ENCODE measurements around the gene SFMBT2. TPM values are rescaled to one million over a fixed set of nuclear protein-coding genes. Genes with fewer than 3 reads are reported as not detected.
"Not testable (repeated sequence)": the region's sequence is repeated elsewhere in the genome, so short reads cannot be mapped to it uniquely, and the experiment has no call there.

Gene SFMBT2
- total RNA-seq, 2 donors from 2014 or later, result 25.6 to 32.1 TPM

GRCh38 chr10:7334642-7334964 lies 76.2 kb downstream of the SFMBT2 start:
- H3K36me3 Mint-ChIP-seq, result peaks cover 30 to 56% of the 10 kb centered on the region in 2 donors
- H3K9me3 Mint-ChIP-seq, result peaks cover 7 to 10% of the 10 kb centered on the region in 2 donors
- ATAC-seq (no peak), DNase-seq (ENCODE audit: low spot score in 2 of 2) (no peak)
- H3K27ac Mint-ChIP-seq, result peak overlapping the region in 1 of 2 donors; percentile 45

GRCh38 chr10:7333961-7334641 lies 76.7 kb downstream of the SFMBT2 start:
- Mint-ChIP-seq H3K36me3 (peaks cover 32 to 61% of the 10 kb centered on the region in 2 donors), H3K9me3 (peaks cover 8 to 11% of the 10 kb centered on the region in 2 donors), H3K27ac (peak overlapping the region in 1 of 2 donors; percentile 69)
- DNase-seq (ENCODE audit: low spot score in 2 of 2) (no peak), ATAC-seq (no peak)

GRCh38 chr10:7329219-7329618 lies 81.6 kb downstream of the SFMBT2 start:
- no peak for DNase-seq (ENCODE audit: low spot score in 2 of 2)
- ATAC-seq, result no peak
- H3K9me3 Mint-ChIP-seq, result peaks cover 13 to 28% of the 10 kb centered on the region in 2 donors
- no peak overlapping the region for H3K27ac Mint-ChIP-seq
- H3K36me3 Mint-ChIP-seq, result peaks cover 46 to 75% of the 10 kb centered on the region in 2 donors

- Mint-ChIP-seq H3K36me3 (peaks cover 43 to 74% of the 10 kb centered on the region in 2 donors), H3K27ac (no peak overlapping the region), H3K9me3 (peaks cover 16 to 31% of the 10 kb centered on the region in 2 donors)
- ATAC-seq (no peak), DNase-seq (ENCODE audit: low spot score in 2 of 2) (no peak)
These were observed 82.9 kb downstream of the SFMBT2 start for GRCh38 chr10:7327885-7328284.

GRCh38 chr10:7322623-7323022 lies 88.2 kb downstream of the SFMBT2 start:
- DNase-seq (ENCODE audit: low spot score in 2 of 2) (no peak), ATAC-seq (no peak)
- H3K27ac Mint-ChIP-seq, result no peak overlapping the region
- peaks cover 13 to 56% of the 10 kb centered on the region in 2 donors for H3K36me3 Mint-ChIP-seq
- H3K9me3 Mint-ChIP-seq, result peaks cover 5 to 13% of the 10 kb centered on the region in 2 donors

GRCh38 chr10:7320072-7320471 lies 90.8 kb downstream of the SFMBT2 start:
- ATAC-seq, result no peak
- peaks cover 7 to 48% of the 10 kb centered on the region in 2 donors for H3K36me3 Mint-ChIP-seq

DNA sequence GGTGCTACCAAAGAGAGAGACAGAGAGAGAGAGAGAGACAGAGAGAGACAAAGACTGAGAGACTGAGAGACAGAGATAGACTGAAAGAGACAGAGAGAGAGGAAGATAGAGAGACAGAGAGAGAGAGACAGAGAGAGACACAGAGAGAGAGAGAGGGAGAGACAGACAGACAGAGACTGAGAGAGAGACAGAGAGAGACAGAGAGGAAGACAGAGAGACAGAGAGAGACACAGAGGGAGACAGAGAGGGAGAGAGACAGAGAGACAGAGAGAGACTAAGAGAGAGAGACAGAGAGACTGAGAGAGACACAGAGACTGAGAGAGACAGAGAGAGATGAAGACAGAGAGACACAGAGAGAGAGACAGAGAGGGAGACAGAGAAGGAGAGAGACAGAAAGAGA lies 91.2 kb downstream of the SFMBT2 start:
- DNase-seq (ENCODE audit: low spot score in 2 of 2) (no peak), ATAC-seq (no peak)
- H3K27ac Mint-ChIP-seq, result peak overlapping the region; percentile 50 to 75
- peaks cover 7 to 52% of the 10 kb centered on the region in 2 donors for H3K36me3 Mint-ChIP-seq
- peaks cover 5 to 7% of the 10 kb centered on the region in 2 donors for H3K9me3 Mint-ChIP-seq

More at GRCh38 chr10:7320072-7320471, 90.8 kb downstream of the SFMBT2 start:
- DNase-seq (ENCODE audit: low spot score in 2 of 2), result no peak
- peaks cover 5 to 8% of the 10 kb centered on the region in 2 donors for H3K9me3 Mint-ChIP-seq
- peak overlapping the region; percentile 50 to 75 for H3K27ac Mint-ChIP-seq

DNA sequence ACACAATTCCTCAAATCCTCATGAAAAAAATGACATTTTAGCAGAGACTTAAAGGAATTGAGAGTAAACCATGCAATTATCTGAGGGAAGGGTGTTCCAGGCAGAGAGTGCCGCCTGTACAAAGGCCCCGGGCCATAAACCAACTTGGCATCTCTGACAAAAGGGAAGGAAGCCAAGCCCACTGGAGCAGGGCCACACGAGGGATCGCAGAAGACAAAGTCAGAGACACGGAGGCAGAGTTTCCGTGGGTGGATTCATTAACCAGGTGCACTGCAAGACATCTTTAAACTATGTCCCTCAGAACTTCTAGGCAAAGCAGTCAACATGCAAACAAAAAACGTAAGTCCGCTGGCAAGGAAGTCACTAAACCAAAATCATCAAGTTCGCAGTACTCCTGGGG lies 92.0 kb downstream of the SFMBT2 start:
- H3K27ac Mint-ChIP-seq, result peak overlapping the region in 1 of 2 donors; percentile 75
- H3K9me3 Mint-ChIP-seq, result no peaks in the 10 kb centered on the region
- DNase-seq (ENCODE audit: low spot score in 2 of 2) (no peak), ATAC-seq (no peak)
- H3K36me3 Mint-ChIP-seq, result peaks cover 0 to 51% of the 10 kb centered on the region in 2 donors

DNA sequence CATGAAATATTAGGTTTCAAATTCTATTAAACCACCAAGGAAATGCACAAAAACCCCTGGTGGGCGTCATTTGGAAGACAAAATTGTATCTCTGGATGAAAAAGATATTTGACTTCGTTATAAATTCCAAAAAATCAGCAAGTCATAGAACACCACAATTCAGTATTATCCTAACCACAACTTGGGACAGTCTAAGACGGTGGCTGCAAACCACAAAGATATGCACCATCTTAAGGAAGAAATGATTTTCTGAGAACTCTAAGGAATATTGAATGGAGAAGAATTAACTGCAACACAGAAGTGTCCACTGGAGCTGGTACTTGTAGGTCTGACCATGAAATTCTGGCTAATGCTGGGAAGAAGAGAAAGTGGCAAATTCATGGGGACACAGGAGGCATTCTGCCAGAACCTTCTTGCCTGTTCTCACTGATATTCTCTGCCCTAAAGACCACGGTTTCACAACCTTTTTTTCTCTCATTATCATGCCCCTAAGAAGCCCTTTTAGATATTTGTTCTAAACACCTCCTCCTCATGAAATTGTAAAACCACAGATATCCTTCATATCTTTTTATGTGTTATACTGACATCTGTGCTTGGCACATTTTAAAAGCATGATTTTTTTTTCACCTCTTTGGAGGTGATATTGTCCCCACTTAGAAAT lies 92.9 kb downstream of the SFMBT2 start:
- no peaks in the 10 kb centered on the region for H3K9me3 Mint-ChIP-seq
- peak overlapping the region in 1 of 2 donors; percentile 70 for H3K27ac Mint-ChIP-seq
- ATAC-seq (no peak), DNase-seq (ENCODE audit: low spot score in 2 of 2) (no peak)
- H3K36me3 Mint-ChIP-seq, result peaks cover 0 to 50% of the 10 kb centered on the region in 2 donors

GRCh38 chr10:7316839-7317238 lies 94.0 kb downstream of the SFMBT2 start:
- no peak for ATAC-seq
- no peak for DNase-seq (ENCODE audit: low spot score in 2 of 2)
- Mint-ChIP-seq H3K9me3 (no peaks in the 10 kb centered on the region), H3K36me3 (peaks cover 0 to 39% of the 10 kb centered on the region in 2 donors), H3K27ac (no peak overlapping the region)

DNA sequence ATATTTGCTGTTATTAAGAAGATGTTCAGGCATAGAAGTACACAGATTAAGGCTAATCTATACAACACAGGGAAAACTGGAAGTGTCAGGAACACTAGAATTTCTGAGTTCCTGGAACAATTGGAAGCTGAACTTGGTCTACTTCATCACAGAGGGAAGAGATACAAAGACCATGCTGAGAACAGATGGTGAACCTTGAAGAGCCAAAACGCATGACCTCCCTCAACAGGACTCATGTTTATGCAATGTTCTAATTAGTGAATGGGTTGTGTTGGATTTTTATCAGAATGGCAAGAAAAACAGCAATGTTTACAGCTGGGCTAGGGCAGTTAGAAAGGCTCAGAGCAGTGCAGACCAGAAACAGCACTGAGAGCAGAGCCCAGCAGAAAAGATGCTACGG lies 94.9 kb downstream of the SFMBT2 start:
- no peak for DNase-seq (ENCODE audit: low spot score in 2 of 2)
- Mint-ChIP-seq H3K27ac (peak overlapping the region in 1 of 2 donors; percentile 90), H3K36me3 (peaks cover 0 to 33% of the 10 kb centered on the region in 2 donors), H3K9me3 (no peaks in the 10 kb centered on the region)
- no peak for ATAC-seq

DNA sequence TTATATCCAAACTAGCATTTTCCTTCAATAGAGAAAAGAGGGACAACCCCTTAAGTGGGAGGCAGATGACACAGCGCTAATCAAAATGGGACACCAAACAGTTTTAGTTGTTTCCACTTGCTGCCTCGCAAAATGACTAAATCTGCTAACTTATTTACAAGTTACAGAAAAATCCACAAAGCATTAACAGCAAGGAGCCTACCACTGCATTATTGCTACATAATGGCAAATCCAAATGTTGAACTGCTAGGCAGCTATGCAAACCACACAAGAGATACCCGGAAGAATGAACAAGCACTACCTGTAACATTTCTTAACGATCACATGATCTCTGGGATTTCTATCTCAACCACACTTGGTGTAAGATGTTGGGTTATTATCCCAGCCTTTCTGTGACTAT lies 96.7 kb downstream of the SFMBT2 start:
- Mint-ChIP-seq H3K27ac (peak overlapping the region; percentile 90 to 93), H3K9me3 (no peaks in the 10 kb centered on the region), H3K36me3 (peaks cover 7 to 21% of the 10 kb centered on the region in 2 donors)
- ATAC-seq (peak; percentile 57 to 67), DNase-seq (ENCODE audit: low spot score in 2 of 2) (no peak)

DNA sequence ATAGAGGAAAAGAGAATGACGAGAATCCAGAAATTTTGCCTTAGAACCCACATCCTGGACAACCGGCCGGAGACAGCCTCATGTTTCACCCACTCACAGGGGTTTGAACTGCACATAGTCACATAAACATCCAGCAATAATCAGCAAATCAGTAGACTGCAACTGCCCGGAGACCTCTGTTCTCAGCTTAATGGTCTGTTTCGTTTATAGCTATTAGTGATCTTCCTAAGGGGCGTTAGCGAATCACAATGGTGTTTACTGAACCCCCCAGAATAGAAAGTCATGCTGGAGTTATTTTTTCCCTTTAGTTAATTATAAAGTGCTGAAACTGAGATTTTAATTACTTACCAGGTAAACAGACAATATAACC lies 98.4 kb downstream of the SFMBT2 start:
- Mint-ChIP-seq H3K36me3 (peaks cover 15 to 30% of the 10 kb centered on the region in 2 donors), H3K27ac (no peak overlapping the region), H3K9me3 (no peaks in the 10 kb centered on the region)
- ATAC-seq, result no peak
- DNase-seq (ENCODE audit: low spot score in 2 of 2), result no peak

DNA sequence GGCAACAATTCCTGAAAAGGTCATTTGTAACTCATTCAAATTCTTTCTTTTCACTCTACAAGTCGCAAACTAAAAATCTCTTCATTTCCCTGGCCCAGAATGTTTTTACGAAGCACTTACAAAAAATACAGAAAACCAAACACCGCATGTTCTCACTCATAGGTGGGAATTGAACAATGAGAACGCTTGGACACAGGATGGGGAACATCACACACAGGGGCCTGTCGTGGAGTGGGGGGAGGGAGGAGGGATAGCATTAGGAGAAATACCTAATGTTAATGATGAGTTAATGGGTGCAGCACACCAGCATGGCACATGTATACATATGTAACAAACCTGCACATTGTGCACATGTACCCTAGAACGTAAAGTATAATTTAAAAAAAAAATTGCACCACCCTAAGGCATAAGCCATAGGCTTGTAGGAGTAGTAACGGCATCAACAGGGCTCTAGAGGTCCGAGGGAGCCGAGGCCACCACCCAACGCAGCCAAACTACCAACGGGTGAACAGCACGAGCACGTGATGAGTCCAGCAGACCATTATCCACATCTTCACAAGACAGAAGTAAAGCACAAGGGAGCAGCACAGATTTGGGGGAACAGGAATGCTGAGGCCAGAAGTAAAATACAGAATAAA lies 98.9 kb downstream of the SFMBT2 start:
- not testable (repeated sequence) for ATAC-seq; DNase-seq (ENCODE audit: low spot score in 2 of 2); H3K9me3 Mint-ChIP-seq; H3K27ac Mint-ChIP-seq
- peaks cover 15 to 35% of the 10 kb centered on the region in 2 donors for H3K36me3 Mint-ChIP-seq

- Mint-ChIP-seq H3K36me3 (peaks cover 15 to 41% of the 10 kb centered on the region in 2 donors), H3K9me3 (no peaks in the 10 kb centered on the region), H3K27ac (no peak overlapping the region)
- DNase-seq (ENCODE audit: low spot score in 2 of 2) (no peak), ATAC-seq (no peak)
These were observed 99.5 kb downstream of the SFMBT2 start for GRCh38 chr10:7311218-7311849.

GRCh38 chr10:7310076-7310475 lies 100.8 kb downstream of the SFMBT2 start:
- no peak for ATAC-seq
- no peaks in the 10 kb centered on the region for H3K9me3 Mint-ChIP-seq
- peaks cover 15 to 40% of the 10 kb centered on the region in 2 donors for H3K36me3 Mint-ChIP-seq
- DNase-seq (ENCODE audit: low spot score in 2 of 2), result no peak
- H3K27ac Mint-ChIP-seq, result no peak overlapping the region

DNA sequence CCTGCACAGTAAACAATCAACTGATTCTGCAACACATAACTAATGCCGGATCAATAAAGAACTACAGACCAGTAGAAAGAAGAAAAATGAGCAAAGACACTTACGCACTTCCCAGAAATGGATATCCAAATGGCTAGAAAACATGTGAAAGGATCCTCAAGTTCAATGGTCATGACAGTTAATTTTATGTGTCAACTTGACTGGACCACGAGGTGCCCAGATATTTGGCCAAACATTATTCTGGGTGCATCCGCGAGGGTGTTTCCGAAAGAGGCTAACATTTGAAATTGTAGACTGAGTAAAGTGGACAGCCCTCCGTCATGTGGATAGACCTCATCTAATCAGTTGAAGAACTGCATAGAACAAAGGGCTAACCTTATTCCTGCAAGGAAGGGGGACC lies 102.0 kb downstream of the SFMBT2 start:
- no peak for ATAC-seq
- Mint-ChIP-seq H3K9me3 (no peaks in the 10 kb centered on the region), H3K36me3 (peaks cover 15 to 35% of the 10 kb centered on the region in 2 donors), H3K27ac (no peak overlapping the region)
- no peak for DNase-seq (ENCODE audit: low spot score in 2 of 2)

Data from activated naive CD4-positive, alpha-beta T cell treated with anti-CD3 and anti-CD28 coated beads, Interleukin-2, amount 50 U/mL, for 72 hours (primary cell).